DOHH2 (cell line): ENCODE measurements around the gene ANKMY1.

Source experiments
- H3F3A ChIP-seq: fragments of 200-600 bp; sonication (generic), shearing (Covaris generic); 2 replicates; pipeline ENCODE4 v1.6.0; 2016; ENCODE audit warnings: antibody characterized with exemption, mild to moderate bottlenecking; ENCODE audit not compliant: control insufficient read depth, insufficient read depth
- H3K27ac ChIP-seq: fragments of 200-600 bp; sonication (generic); 2 replicates; pipeline ENCODE4 v1.5.1; 2014; ENCODE audit warnings: low read depth, mild to moderate bottlenecking, low read length, moderate library complexity
- H3K27me3 ChIP-seq: fragments of 200-600 bp; sonication (generic); 2 replicates; pipeline ENCODE4 v1.6.1; 2014; ENCODE audit warnings: mild to moderate bottlenecking, low read length, mixed read lengths; ENCODE audit not compliant: control insufficient read depth
- H3K36me3 ChIP-seq: fragments of 200-600 bp; sonication (generic); 2 replicates; pipeline ENCODE4 v1.6.1; 2014; ENCODE audit warnings: mild to moderate bottlenecking, low read length, moderate library complexity, mixed read lengths; ENCODE audit not compliant: control insufficient read depth
- H3K4me1 ChIP-seq: fragments of 200-600 bp; sonication (generic); 2 replicates; pipeline ENCODE4 v1.6.1; 2014; ENCODE audit warnings: mild to moderate bottlenecking, low read length, mixed read lengths; ENCODE audit not compliant: control insufficient read depth
- H3K4me2 ChIP-seq: fragments of 200-600 bp; sonication (generic); 2 replicates; pipeline ENCODE4 v1.6.0; 2014; ENCODE audit warnings: mild to moderate bottlenecking, low read length, moderate library complexity
- H3K4me3 ChIP-seq: fragments of 200-600 bp; sonication (generic); 2 replicates; pipeline ENCODE4 v1.5.1; 2014; ENCODE audit warnings: mild to moderate bottlenecking, low read length, mixed read lengths
- H3K79me2 ChIP-seq: fragments of 200-600 bp; sonication (generic); 2 replicates; pipeline ENCODE4 v1.6.1; 2014; ENCODE audit warnings: mild to moderate bottlenecking, low read length, mixed read lengths; ENCODE audit not compliant: control insufficient read depth
- H3K9me2 ChIP-seq: fragments of 200-600 bp; sonication (generic); replicated peaks from 2 replicates; pipeline ENCODE4 v1.6.1; 2014; ENCODE audit warnings: mild to moderate bottlenecking, low read length, mixed read lengths; ENCODE audit not compliant: control insufficient read depth
- H3K9me3 ChIP-seq: fragments of 200-600 bp; sonication (generic); 2 replicates; pipeline ENCODE4 v1.6.1; 2014; ENCODE audit warnings: antibody characterized with exemption, low read length, mixed read lengths; ENCODE audit not compliant: control insufficient read depth, insufficient read depth
- H4K20me1 ChIP-seq: fragments of 200-600 bp; sonication (generic); 2 replicates; pipeline ENCODE4 v1.6.0; 2014; ENCODE audit warnings: low read depth, mild to moderate bottlenecking, antibody characterized with exemption, low read length, moderate library complexity; ENCODE audit not compliant: control insufficient read depth, insufficient read depth
- EZH2phosphoT487 ChIP-seq: fragments of 200-600 bp; sonication (generic); IDR thresholded peaks from 2 replicates; pipeline ENCODE4 v1.6.1; 2017; ENCODE audit warnings: borderline replicate concordance, mild to moderate bottlenecking, antibody characterized with exemption, low read length, moderate library complexity, mixed read lengths
- TF ChIP-seq, protein P1 (sequence below): fragments of 200-600 bp; sonication (generic); IDR thresholded peaks from one replicate; pipeline ENCODE4 v1.5.1; 2014; ENCODE audit warnings: antibody characterized with exemption, mild to moderate bottlenecking, low read depth, low read length; ENCODE audit not compliant: poor library complexity, severe bottlenecking

The ANKMY1 gene

DNA sequence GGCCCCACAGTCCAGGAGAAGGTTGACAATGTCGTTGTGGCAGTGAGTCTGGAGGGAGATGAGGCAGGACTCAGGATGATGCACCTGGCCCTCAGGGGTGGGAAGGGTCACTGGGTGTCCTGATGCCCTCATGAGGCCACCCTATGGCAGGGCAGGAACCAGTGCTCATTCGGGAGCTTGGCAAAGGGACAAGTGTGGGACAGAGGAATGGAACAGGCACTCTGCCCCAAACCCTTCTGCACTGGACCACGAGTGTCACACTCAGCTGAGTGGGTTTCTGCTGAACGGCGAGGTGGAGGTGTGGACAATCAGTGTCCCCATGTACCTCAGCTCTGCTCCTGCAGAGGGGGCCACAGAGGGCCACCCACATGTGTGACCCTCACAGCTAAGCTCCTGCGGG lies 32.0 kb downstream of the ANKMY1 start:
- Histone ChIP-seq H3K4me3 (no peak overlapping the region), H3K9me3 (peaks cover 51% of the 10 kb centered on the region), H3K9me2 (no peaks in the 10 kb centered on the region), H3K27ac (no peak overlapping the region), H3K4me2 (no peak overlapping the region), H3K4me1 (no peaks in the 10 kb centered on the region), H4K20me1 (no peaks in the 10 kb centered on the region), H3K27me3 (no peaks in the 10 kb centered on the region), H3K36me3 (peaks cover 83% of the 10 kb centered on the region), H3K79me2 (0 out of 2 replicates have a peak, but pooled peaks cover 2% of the 10 kb centered on the region), H3F3A (no peaks in the 10 kb centered on the region)
- TF ChIP-seq, protein P1, sequence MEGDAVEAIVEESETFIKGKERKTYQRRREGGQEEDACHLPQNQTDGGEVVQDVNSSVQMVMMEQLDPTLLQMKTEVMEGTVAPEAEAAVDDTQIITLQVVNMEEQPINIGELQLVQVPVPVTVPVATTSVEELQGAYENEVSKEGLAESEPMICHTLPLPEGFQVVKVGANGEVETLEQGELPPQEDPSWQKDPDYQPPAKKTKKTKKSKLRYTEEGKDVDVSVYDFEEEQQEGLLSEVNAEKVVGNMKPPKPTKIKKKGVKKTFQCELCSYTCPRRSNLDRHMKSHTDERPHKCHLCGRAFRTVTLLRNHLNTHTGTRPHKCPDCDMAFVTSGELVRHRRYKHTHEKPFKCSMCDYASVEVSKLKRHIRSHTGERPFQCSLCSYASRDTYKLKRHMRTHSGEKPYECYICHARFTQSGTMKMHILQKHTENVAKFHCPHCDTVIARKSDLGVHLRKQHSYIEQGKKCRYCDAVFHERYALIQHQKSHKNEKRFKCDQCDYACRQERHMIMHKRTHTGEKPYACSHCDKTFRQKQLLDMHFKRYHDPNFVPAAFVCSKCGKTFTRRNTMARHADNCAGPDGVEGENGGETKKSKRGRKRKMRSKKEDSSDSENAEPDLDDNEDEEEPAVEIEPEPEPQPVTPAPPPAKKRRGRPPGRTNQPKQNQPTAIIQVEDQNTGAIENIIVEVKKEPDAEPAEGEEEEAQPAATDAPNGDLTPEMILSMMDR: no peak
- TF ChIP-seq EZH2phosphoT487: no peak

DNA sequence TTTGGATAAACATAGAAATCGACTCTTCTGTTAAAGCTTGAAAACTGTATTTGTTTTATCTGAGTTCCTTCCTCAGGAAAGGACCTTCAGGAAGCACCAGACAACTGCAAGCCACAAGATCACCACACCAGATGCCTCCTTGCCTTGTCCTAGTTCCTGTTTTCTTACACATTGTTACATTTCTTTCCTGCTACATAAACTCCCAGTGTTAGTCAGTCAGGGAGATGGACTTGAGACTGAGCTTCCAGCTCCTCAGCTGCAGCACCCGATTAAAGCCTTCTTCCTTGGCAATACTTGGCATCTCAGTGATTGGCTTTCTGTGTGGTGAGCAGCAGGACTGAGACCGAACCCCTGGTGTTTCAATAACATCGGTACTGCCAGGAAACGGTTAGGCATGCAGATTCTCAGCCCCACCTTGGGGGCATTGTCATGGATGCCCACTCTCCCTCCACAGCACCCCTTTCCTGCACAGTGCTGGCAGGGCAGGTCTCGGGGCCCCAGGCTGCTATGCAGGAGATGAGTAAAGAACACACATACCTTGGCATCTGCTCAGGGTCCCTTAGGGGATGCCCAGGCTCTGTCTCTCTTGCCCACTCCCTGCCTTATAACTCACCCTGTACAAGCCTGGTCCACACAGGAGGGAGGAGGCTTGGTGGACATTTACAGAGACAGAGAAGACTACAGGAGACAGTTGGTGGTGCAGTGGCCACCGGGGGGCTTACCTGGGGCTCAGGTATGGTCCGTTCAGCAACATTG lies 32.6 kb downstream of the ANKMY1 start:
- Histone ChIP-seq H3K4me1 (no peaks in the 10 kb centered on the region), H3K79me2 (0 out of 2 replicates have a peak, but pooled peaks cover 2% of the 10 kb centered on the region), H3F3A (no peaks in the 10 kb centered on the region), H3K4me3 (no peak overlapping the region), H3K9me2 (no peaks in the 10 kb centered on the region), H3K27me3 (no peaks in the 10 kb centered on the region), H3K4me2 (no peak overlapping the region), H4K20me1 (no peaks in the 10 kb centered on the region), H3K27ac (no peak overlapping the region), H3K36me3 (peaks cover 78% of the 10 kb centered on the region), H3K9me3 (peaks cover 51% of the 10 kb centered on the region)
- TF ChIP-seq, protein P1: peak; percentile 8
- TF ChIP-seq EZH2phosphoT487: no peak

DNA sequence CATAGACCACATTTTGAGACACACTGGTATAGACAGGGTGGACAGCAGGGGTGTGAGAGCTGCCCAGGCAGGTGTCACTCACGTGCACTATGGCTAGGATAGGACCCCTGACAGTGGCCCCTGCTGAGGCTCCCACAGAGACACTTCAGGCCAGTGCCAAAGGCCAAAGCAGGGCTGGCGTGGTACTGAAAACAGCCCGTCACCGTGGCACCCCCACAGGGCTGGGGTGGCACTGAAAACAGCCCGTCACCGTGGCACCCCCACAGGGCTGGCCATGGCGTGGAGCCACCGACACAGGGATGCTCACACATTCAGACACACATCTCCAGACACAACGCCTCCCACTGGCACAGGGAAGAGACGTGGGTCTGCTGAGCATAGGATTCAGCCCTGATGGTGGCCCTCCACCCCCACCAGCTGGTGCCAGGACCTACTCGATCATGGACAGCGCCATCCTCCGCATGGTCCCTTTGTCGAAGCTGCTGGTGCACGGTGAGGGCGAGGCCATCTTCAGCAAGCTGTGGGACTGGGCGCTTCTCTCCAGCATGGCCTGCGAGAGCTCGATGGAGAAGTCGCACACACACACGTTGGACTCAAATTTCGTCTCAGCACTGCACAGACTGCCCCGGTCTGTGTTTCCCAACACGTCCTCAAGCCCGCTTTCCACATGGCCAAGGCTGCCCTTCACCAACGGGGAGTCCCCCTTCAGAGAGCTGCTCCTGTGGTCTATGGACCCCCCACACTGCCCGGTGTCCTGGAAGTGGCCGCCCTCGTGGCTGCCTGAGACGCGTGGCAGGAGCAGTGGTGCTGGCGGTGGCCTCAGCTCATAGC lies 34.1 kb downstream of the ANKMY1 start:
- Histone ChIP-seq H3K4me1 (no peaks in the 10 kb centered on the region), H3K79me2 (no peaks in the 10 kb centered on the region), H3F3A (no peaks in the 10 kb centered on the region), H3K27ac (no peak overlapping the region), H4K20me1 (no peaks in the 10 kb centered on the region), H3K9me2 (no peaks in the 10 kb centered on the region), H3K27me3 (no peaks in the 10 kb centered on the region), H3K36me3 (peaks cover 63% of the 10 kb centered on the region), H3K4me2 (no peak overlapping the region), H3K9me3 (peaks cover 51% of the 10 kb centered on the region), H3K4me3 (no peak overlapping the region)
- TF ChIP-seq, protein P1: no peak
- TF ChIP-seq EZH2phosphoT487: no peak
